Measurements from ENCODE around the gene HDLBP.

HDLBP gene

GRCh38 chr2:241224851-241225438 is 90.5 kb downstream of the HDLBP start:
- no peak for TF ChIP-seq CTCF (IDR thresholded peaks at IDR 0.05)

- TF ChIP-seq CTCF (IDR thresholded peaks at IDR 0.05) = no peak
These were observed 91.2 kb downstream of the HDLBP start for GRCh38 chr2:241224018-241224850.

GRCh38 chr2:241223211-241224017 is 92.1 kb downstream of the HDLBP start:
- no peak for TF ChIP-seq CTCF (IDR thresholded peaks at IDR 0.05)

- TF ChIP-seq CTCF (IDR thresholded peaks at IDR 0.05) = no peak
These were observed 95.6 kb downstream of the HDLBP start for GRCh38 chr2:241219856-241220356.

GRCh38 chr2:241219030-241219382 is 96.5 kb downstream of the HDLBP start:
- no peak for TF ChIP-seq CTCF (IDR thresholded peaks at IDR 0.05)

GRCh38 chr2:241218131-241219029 is 97.1 kb downstream of the HDLBP start:
- TF ChIP-seq CTCF (IDR thresholded peaks at IDR 0.05) = peak; percentile 41; the same call in 1 of the 2 replicates

Measured in LNCAP (cell line).